Stimulated activated CD4-positive, alpha-beta T cell treated with anti-CD3 and anti-CD28 coated beads, TNF-alpha, amount 100 ng/mL, for 4 hours (primary cell): Measurements from ENCODE around the gene FARS2.

Experiments
- DNase-seq, 3 experiments: peaks; one replicate each; pipeline ENCODE4 v3.0.0-alpha.2; 2020; ENCODE audit warnings: low read depth in 3 of 3

FARS2 gene

DNA sequence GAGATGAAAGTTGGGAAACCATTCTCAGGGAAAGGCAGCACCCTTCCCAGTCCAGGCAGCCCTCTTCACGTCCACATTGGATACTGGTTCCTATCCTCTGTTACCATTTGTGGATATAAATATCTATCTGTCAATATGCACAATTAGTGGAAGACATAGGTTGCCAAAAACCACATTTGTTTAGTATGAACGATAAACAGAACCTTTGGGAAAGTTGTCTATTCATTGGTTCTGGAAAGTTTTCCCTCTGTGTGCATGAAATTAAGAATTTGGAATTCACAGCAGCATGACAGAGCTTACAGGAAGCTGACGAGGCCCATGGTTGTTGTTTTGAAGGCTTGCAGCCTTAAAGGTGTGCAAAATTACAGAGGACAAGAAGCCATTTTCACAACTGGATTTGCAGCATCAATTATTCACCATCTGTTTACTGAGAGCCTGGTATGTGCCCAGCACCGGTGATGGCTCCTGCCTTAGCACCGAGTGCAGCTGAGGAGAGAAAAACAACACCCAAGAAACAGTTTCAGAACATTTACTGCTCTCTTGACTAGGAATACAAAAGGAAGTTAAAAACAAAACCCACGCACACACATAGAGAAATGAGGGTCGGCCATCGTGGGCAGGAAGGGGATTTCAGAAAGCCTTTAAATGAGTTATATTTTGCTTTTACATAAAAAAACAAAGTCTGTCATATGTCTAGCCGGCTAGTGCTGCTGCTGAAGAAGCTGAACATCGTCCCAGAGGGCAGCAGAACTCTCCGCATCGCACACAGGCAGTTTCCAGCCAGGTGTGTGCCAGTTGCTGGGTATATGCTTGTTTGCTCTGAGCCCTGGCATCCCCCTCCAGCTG is 319.6 kb downstream of the FARS2 start:
- no peak for DNase-seq

DNA sequence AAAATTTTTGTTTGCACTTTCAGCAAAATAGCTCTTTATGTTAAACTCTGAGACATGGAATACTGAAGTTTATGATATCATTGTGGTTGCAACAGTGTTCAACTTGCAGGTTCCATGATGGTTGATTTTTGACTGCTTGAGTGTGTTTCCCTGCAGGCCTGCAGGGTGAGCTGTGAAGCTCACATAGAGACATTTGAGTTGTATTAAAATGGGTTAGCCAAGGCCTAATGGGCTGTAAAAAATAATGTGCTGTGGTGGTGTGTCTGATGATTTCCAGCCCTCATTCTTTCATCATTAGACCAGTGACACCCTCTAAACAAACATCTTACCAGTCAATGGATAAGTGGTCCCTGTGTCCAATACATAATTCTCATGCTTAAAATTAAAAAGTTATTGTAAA is 321.4 kb downstream of the FARS2 start:
- no peak for DNase-seq

DNA sequence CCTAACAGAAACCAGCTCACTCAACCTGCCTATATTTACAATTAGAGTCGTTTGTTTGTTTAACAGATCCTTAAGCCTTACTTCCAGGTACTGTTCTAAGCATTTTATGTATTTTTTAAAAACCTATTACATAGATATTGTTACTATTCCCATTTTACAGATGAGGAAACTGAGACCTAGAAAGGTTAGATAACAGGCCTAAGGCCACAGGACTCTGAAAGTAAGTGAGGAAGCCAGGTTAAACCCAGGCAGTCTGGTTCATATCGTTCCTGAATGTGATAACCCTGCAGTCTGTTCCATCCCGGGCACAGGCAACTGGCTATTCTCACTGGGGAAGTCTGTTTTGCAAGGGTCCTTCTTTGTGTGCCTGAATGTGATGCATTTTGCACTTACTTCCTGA is 322.2 kb downstream of the FARS2 start:
- DNase-seq: no peak

DNA sequence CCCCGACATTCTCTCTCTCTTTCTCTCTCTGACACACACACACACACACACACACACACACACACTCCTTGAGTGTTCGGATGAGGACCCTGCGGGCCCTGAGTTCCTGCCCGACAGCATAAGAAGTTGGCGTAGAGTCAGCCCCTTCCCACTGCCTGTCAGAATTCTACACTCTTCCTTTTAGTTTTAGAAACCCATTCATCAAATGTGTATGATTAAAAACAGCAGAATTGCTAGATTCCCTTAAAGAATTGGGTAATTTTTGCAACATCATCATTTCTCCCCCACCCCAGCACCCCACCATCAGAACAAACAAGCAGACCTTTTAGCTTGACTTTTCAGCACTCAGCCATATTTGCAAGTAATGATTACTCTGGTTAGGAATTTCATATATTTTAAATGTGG is 322.8 kb downstream of the FARS2 start:
- no peak for DNase-seq

DNA sequence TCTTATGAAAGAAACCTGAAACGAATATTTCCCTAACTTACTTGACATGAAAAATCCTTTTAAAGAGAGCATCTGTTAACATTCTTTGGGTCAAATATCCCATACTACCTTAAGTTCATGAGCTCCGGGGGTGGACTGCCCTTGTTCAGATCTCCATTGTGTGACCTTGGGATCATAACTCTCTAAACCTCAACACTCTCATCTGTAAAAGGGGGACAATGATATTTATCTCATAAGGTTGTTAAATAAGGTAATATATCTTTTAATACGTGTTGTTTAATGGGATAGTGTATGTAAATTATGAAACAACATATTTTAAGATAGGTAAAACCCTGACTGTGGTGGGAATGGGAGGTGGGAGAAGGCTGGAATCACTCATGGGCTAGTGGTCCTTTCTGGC is 326.3 kb downstream of the FARS2 start:
- DNase-seq: no peak

DNA sequence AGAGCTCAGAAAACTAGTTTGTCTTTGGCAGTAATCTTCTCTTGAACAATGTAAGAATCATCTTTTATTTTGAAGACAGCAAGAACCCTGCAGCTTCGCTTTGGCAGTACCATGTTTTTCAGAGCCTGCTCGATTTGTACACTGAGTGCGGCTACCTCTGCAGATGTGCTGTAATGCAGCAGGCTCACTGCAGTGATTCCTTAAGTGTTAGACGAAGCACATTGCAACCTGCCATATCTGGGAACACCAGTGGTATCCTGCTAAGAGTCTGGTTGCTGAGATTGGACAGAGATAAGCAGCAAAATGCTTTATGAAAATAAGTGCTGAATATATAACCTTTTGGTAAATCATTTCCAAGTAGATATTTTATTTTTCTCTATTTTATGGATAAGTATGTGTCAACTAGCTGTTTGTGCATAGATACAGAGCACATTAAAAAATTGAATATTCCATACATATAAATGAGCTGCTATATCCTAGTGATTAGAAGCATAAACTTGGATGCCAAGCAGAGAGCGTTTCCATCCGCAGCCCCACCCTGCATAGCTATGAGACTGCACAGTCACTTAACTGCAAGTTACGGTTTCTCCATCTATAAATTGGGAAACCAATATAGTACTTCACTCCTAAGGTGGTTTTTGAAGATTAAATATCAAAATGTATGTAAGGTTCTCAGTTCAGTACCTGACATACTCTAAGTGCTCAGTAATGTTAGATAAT is 328.3 kb downstream of the FARS2 start:
- DNase-seq: no peak

DNA sequence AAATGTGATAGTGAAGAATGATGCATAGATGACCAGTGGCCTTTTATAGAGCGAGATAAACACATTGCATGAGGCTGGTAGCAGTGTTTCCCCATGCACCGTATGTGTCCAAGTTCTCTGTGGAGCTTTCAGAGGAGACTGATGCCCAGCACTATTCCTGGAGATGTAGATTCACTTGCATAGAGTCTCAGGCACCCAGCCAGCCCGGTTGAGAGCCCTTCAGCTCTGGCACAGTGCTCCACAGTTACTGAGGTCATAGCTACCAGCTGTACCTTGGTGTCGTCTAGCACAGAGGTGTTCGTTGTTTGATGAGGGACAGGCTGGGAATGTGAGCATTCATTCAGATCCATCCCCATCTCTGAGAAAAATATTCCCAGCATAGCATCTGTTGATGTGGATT is 328.9 kb downstream of the FARS2 start:
- DNase-seq: no peak

DNA sequence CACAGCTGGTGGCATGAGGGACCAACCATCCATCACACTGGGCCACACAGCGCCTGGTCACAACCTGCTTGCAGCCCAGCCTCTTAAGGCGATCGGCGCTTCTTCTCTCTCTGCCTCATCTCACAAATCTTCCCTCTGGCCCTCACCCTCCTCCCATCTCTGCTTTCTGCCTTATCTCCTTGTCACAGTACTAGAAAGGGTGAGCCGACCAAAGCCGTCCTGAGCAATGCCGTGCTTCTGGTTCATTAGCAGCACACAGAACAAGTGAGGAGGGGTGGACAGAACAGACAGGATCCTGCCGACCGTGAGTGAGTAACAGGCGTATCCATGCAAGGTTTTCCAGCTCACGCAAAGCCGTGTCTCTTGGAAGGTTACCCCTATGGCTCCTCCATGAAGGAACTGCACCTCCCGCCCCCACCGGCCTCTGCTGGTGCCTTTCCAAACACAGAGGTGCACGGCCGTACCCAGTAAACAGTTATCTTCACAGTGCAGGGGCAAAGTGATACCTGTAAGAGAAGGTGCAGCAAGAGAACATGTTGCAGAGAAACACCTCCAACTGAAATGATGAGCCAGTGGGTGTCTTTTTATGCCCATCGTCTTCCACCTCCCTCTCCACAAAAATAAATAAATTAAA is 331.7 kb downstream of the FARS2 start:
- DNase-seq: no peak

DNA sequence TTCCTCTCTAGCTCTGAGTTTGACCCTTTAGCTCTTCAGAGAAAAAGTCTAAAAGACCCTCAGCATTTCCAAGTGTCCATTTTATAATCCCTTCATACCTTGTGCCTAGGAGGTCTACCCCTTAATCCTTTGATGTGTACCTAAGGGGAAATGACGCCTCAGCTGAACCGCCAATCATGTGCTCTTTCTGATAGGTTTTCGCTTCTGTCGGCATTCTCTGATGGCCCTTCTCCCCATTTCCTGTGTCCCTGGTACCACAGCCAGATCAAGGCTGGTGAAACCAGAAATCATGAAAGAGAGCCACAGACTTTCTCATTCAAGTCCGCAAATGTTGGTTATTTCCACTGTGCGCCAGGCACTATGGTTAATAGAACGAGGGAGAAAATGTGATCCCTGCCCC is 333.9 kb downstream of the FARS2 start:
- no peak for DNase-seq

DNA sequence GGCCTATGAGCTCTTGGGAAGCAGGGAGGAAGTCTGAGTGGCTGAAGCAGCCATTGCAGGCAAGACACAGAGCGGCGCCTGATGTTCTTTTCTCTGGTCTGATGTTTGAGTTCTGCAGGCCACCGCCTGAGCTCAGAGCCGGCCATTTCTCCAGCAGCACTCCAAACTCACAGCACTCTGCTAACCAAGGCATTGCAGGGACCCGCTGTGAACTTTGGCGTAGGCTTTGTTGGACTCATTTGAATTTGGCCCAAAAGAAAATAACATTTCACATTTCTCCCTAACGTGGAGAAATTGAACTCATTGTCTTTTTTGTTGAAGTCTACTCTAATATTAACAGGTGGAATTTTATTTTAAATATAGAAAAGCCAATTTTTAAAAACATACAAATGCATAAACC is 336.1 kb downstream of the FARS2 start:
- DNase-seq: no peak

DNA sequence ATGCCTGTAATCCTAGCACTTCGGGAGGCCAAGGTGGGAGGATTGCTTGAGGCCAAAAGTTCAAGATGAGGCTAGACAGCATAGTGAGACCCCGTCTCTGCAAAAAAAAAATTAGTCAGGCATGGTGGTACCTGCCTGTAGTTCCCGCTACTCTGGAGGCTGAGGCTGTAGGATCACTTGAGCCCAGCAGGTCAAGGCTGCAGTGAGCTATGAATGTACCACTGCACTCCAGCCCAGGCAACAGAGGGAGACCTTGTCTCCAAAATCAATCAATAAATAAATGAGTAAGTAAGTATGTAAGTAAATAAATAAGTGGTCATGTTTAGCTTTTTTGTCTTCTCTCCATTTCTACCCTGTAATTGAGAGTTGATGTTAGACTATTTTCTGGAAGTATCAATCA is 336.8 kb downstream of the FARS2 start:
- DNase-seq: no peak

DNA sequence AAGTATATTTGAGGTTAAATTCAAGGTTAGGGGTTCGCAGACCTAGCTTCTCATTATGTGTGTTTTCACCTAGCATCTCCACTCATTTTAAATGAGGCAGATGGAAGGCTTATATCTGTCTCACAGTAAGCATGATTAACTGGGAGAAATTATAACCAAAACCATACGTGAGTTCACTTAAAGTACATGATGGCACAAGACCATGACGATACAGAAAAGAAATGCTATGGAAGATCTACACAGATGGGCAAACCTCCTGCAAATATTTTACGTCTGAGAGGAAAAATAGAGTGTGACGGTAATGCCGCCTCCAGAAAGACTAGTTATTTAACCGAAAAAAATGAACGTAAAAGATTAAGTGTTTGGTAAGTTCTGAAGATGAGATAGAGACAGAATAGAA is 337.8 kb downstream of the FARS2 start:
- no peak for DNase-seq

DNA sequence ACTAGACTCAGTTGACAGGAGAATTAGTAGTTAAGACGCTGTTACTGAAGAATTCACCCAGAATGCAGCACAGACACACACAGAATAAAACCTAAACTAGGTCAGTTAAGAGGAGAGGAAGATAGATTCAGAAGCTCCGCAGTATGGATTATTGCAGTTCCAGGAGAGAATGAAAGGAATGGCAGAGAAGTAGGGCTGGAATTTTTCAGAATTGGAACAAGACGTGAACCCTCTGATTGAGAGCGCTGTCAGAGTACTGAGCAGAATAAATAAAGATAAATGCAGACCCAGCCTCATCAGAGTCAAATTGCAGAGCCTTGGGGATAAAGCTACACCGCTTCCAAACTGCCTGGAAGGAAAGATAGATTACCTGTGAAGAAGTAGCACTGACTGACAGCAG is 344.6 kb downstream of the FARS2 start:
- DNase-seq: no peak

DNA sequence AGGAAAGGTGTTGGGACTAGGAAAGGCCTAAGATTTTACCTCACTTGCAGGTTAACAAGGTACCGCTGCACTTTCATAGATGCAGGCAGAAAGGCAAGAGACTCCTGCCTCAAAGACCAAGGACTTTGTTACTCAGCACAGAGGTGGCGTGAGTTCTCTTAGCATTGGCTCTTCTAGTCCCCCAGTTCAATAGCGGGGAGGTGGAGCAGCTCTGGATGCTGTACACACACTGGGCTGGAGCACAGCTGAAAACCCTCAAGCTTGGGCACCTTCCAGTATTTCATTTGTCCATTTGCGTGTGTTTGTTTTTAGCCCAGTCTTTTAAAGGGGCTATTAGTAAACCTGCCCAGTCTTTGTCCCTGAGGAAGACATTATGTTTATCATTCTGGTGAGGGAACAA is 345.2 kb downstream of the FARS2 start:
- DNase-seq: no peak

DNA sequence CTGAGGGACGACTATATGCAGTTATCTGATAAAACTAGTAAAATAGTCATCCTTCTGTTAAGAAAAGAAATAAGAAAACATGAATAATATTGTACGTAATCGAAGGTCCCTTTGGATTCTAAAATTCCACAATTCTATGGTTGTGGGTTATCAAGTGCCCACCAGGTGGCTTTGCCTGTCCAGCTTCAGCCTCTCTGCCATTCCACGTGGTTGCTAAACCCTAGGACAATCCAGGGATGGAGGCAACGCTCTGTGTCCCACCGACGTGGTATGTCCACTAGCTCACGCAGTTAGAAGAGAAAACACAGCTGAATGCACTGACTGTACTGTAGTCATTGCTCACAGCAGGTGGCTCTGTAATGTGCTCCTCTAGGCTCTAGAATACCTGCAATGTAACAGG is 349.3 kb downstream of the FARS2 start:
- no peak for DNase-seq

DNA sequence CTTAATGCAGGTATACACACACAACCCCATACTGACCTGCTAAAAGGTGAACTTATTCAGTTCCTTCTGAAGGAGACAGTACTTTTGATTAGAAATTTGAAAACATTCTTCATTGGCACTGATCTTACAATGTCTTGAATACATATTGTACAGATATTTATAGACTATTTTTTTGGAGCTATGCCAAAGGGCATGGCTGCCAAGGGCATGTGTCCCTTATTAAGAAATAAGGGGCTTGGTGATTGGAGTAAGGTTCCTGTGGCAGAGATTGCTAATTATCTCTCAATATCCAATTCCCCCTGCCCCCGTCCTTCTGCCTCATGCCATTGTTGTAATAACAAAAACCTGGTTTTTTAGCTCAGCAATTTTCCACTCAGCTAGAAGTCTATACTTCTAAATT is 355.9 kb downstream of the FARS2 start:
- DNase-seq: no peak

DNA sequence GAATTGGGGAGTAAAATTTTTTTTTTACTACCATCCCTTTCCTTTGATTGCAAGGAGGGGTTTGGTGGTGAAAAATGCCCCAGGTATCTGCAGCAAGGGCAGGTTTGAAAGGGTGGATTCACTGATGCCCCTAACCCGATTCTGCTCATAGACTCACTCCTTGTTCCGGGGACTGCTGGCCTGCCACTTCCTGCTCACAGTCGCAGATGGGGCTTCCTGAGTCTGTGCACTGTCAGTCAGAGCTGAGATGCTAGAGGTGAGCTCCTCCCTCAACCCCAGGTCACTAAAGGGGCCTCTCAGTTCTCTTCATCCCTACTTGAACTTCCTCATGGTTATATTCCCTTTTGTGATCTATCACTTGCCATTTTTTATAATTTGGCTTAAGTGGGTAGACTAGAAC is 357.9 kb downstream of the FARS2 start:
- DNase-seq: peak in 1 of 3 experiments; percentile 5

DNA sequence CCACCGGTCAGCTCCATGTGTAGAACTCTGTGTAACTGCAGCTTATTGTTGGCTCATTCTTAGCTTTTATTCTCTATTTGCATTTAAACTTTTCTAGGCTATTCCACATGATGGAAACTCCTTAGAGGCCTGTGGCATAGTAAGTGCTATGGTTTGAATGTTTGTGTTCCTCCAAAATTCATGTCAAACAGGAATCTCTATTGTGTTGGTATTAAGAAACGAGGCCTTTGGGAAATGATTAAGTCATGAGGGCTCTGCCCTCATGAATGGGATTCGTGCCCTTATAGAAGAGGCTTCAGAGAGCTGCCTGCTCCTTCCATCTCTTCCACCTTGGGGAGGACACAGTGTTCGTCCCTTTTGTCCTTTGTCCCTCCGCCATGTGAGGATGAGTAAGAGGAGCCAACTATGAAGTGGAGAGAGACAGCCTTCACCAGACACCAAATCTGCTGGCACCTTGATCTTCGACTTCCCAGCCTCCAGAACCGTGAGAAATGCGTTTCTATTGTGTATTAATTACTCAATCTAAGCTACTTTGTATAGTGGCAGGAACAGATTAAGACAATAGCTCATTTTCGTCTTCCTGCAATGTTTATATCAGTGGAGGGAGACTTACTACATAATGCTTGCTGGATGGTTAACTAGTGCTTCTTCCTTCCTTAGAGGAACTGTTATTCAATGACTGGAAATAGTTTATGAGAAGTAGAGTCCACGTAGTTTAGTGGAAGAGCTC is 361.1 kb downstream of the FARS2 start:
- no peak for DNase-seq

DNA sequence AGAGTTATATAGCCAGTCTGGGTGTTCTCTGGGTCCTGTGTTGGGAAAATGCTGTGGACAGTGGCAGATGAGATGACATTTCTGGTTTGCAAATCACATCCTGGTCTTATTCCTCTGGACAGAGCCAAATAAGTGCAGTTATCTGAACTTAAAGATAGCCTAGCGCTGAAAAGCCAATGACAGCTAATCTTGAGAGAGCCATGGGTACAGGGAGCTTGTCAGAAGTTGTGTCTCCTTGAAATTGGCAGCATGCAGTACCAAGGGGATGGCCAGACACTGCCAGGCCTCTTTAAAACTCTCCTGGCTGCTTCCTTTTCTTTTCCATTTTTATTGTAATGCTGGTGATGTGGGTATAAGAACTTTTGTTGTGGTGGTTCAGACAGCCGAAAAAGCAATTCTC is 362.5 kb downstream of the FARS2 start:
- no peak for DNase-seq

DNA sequence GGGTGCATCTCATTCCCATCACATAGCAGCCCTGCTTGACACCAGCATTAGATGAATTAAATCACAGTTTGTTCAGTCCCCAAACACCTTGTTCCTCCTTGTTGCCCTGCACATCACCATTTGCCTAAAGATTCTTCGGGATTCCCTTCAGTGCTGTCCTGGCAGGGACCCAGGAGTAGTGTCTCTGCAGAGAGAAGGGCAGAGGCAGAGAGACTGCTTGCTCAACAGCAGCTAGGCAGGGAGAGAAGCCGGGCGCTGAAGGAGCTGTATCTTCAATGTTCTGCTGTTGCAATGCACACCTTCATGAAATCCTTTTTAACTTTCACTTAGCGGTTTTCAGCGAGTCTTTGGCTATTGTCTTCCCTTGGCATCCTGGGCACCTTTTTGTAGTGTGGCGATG is 362.9 kb downstream of the FARS2 start:
- no peak for DNase-seq

DNA sequence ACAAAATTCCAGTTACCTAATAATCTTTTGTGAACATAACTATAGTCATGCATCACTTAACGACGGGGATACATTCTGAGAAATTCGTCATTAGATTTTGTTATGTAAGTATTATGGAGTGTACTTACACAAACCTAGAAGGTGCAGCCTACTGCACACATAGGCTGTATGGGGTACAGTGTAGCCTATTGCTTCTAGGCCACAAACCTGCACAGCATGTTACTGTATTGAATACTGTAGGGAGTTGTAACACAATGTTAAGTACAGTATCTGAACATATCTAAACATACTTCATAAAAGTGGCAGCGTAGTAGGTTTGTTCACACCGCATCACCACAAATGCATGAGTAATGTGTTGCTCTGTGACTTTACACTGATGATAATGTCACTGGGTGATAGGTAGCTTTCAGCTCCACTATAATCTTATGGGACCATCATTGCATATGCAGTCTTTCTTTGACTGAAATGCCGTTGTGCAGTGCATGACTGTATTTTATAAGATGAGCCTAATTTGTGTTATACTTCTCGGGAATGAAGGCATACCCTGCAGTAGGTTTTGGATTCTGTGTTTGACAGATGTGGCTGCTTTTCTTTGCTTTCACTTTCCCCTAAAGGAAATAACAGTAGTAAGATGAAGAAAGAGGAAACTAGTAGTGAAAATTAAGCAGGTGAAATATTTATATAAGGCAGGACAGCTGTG is 365.6 kb downstream of the FARS2 start:
- no peak for DNase-seq

DNA sequence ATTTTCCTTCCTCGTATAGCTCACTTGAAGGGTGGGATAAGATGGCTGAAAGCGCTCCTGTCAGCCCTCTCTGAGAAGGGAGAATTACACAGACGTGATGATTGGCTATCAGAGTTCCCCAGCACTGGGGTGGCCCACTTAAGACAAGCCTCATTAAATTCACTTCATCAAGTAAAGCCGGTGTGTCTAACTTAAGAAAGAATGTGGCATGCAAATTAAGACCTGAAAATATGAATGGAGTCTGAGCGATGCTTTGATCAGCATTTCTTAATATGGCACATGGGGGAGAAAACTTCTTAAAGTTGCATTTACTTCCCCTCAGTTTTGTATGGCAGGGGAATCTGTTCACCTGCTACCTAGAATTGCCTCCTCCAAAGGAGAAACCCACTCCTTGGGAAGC is 369.3 kb downstream of the FARS2 start:
- no peak for DNase-seq
